Measurements from ENCODE around the gene NIPAL1.

Gene NIPAL1

GRCh38 chr4:48012824-48013223, 3.7 kb upstream of the NIPAL1 start:
- no peak for TF ChIP-seq CTCF (conservative IDR thresholded peaks at IDR 0.05; ENCODE audit: low read depth, low read length)
- H3K4me3 ChIP-seq (ENCODE audit: low read depth, low read length): no peak overlapping the region
- DNase-seq (ENCODE audit: low read depth): peak; percentile 13

GRCh38 chr4:48015216-48015615, 1.4 kb upstream of the NIPAL1 start:
- DNase-seq (ENCODE audit: low read depth): no peak
- no peak for TF ChIP-seq CTCF (conservative IDR thresholded peaks at IDR 0.05; ENCODE audit: low read depth, low read length)
- no peak overlapping the region for H3K4me3 ChIP-seq (ENCODE audit: low read depth, low read length)

GRCh38 chr4:48015678-48016077, 894 bp upstream of the NIPAL1 start:
- DNase-seq (ENCODE audit: low read depth): no peak
- TF ChIP-seq CTCF (conservative IDR thresholded peaks at IDR 0.05; ENCODE audit: low read depth, low read length): no peak
- no peak overlapping the region for H3K4me3 ChIP-seq (ENCODE audit: low read depth, low read length)

GRCh38 chr4:48017108-48017571, 568 bp downstream of the NIPAL1 start:
- peak; percentile 51 for DNase-seq (ENCODE audit: low read depth)
- peak overlapping the region; percentile 78 for H3K4me3 ChIP-seq (ENCODE audit: low read depth, low read length)
- no peak for TF ChIP-seq CTCF (conservative IDR thresholded peaks at IDR 0.05; ENCODE audit: low read depth, low read length)

GRCh38 chr4:48018112-48018511, 1.5 kb downstream of the NIPAL1 start:
- no peak for DNase-seq (ENCODE audit: low read depth)
- no peak overlapping the region for H3K4me3 ChIP-seq (ENCODE audit: low read depth, low read length)
- TF ChIP-seq CTCF (conservative IDR thresholded peaks at IDR 0.05; ENCODE audit: low read depth, low read length): no peak

- no peak for TF ChIP-seq CTCF (conservative IDR thresholded peaks at IDR 0.05; ENCODE audit: low read depth, low read length)
- DNase-seq (ENCODE audit: low read depth): no peak
- H3K4me3 ChIP-seq (ENCODE audit: low read depth, low read length): no peak overlapping the region
These were observed 4.5 kb downstream of the NIPAL1 start for GRCh38 chr4:48021100-48021499.

- TF ChIP-seq CTCF (conservative IDR thresholded peaks at IDR 0.05; ENCODE audit: low read depth, low read length): no peak
- DNase-seq (ENCODE audit: low read depth): peak; percentile 30
- no peak overlapping the region for H3K4me3 ChIP-seq (ENCODE audit: low read depth, low read length)
These were observed 5.7 kb downstream of the NIPAL1 start for GRCh38 chr4:48022192-48022799.

Data from choroid plexus epithelial cell (primary cell).